H1 (cell line): Measurements from ENCODE around the gene GRM7. TPM values are rescaled to one million over a fixed set of nuclear protein-coding genes. Genes with fewer than 3 reads are reported as not detected.

Experiments
- CHD7 ChIP-seq: fragments of 300-600 bp; sonication (generic); IDR thresholded peaks from 2 replicates; pipeline ENCODE4 v1.7.1; 2012; ENCODE audit warnings: low read length, moderate library complexity, mild to moderate bottlenecking, inconsistent platforms; ENCODE audit not compliant: insufficient replicate concordance
- E2F6 ChIP-seq: IDR thresholded peaks from 2 replicates; pipeline ENCODE4 v1.6.1; 2012; ENCODE audit warnings: inconsistent platforms
- POU5F1 ChIP-seq: IDR thresholded peaks from 2 replicates; pipeline ENCODE4 v1.6.1; 2011; ENCODE audit warnings: low read depth, mild to moderate bottlenecking, low read length, moderate library complexity
- polyA plus RNA-seq, 7 experiments: library from polyadenylated mRNA; depleted of rRNA in 3 of 7; stranded (reverse) in 5 of 7; unstranded in 2 of 7; fragments of >200 nt in 5 of 7; fragments of 200-250 nt in 2 of 7; gene quantifications; 1 replicate in 5 of 7; 2 replicates in 1 of 7; 4 replicates in 1 of 7; pipeline versions ENCODE4 v1.2.1 to v1.2.3, GENCODE V29; 2011 to 2013; ENCODE audit warnings: missing spikeins in 2 of 7, mixed read lengths in 2 of 7
- total RNA-seq: library from RNA; stranded (reverse); fragmentation: NEBNext Ultra II Directional; extraction: Animal tissue kit (Norgen Biotek cat#: 25700); gene quantifications from 2 replicates; pipeline ENCODE4 v1.2.1, GENCODE V29; 2021

GRM7 gene
- total and polyA plus RNA-seq, 2 of the 8 experiments (the other 6 are each of a cell fraction or from before 2014, with no cell fraction given), result 0.17 to 0.24 TPM

- TF ChIP-seq CHD7, result no peak
- TF ChIP-seq E2F6, result no peak
- no peak for TF ChIP-seq POU5F1
- TF ChIP-seq, all 59 proteins: peak for 0
These were observed 139.6 kb downstream of the GRM7 start (continued) for GRCh38 chr3:7000501-7000900.
